ENCODE measurements around the gene PKN3. TPM values are rescaled to one million over a fixed set of nuclear protein-coding genes. Genes with fewer than 3 reads are reported as not detected.
A peak's percentile ranks its signal among the peaks of the same experiment; 100 is the strongest.

PKN3 gene
- polyA plus RNA-seq, 3 donors from 2014 or later = 2.1 to 3.9 (median 2.9) TPM

DNA sequence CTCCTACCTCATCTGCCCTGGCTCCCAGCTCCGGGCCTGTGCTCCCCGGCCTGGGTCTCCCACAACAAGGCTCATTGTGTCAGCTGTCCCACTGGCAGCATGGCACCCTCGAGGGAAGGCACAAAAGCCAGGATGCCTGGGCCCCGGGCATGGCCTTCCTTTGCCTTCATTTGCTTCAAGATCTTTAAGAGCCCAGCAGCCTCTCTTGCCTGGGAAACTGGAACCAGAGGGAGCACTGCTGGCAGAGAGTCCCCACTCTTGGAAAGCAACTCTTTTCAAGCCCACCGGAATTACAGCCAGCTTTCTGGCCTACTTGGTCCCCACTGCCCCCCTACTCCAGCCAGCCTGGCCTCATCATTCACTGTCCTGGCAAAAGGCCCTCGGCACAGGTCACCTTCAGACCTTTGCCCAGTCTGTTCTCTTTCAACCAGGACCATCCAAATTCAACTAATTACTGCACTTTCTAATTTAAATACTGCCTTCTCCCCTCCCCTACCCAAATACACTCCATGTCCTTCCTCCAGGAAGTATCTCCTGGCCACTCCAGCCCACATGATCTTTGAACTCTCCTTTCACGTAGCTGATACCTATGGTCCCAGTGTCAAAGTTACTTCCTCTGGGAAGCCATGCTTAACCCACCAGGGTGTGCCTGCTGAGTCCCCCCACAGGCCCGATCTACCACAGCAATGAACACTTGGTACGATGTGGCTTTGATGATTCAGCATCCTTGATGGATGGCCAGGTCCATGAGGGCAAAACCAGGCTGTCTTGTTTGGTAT, 60.6 kb downstream of the PKN3 start:
- H3K9me3 Mint-ChIP-seq = no peaks in the 10 kb centered on the region
- no peak overlapping the region for H3K4me3 Mint-ChIP-seq
- DNase-seq = no peak
- H3K4me1 Mint-ChIP-seq = peaks cover 16 to 33% of the 10 kb centered on the region in 2 donors
- H3K36me3 Mint-ChIP-seq = peaks cover 0 to 4% (median 4%) of the 10 kb centered on the region in 3 donors
- H3K27me3 Mint-ChIP-seq (ENCODE audit: low read depth in 3 of 3) = peaks cover 0 to 1% (median 0%) of the 10 kb centered on the region in 3 donors
- H3K27ac Mint-ChIP-seq = peak overlapping the region in 1 of 6 donors; percentile 24

DNA sequence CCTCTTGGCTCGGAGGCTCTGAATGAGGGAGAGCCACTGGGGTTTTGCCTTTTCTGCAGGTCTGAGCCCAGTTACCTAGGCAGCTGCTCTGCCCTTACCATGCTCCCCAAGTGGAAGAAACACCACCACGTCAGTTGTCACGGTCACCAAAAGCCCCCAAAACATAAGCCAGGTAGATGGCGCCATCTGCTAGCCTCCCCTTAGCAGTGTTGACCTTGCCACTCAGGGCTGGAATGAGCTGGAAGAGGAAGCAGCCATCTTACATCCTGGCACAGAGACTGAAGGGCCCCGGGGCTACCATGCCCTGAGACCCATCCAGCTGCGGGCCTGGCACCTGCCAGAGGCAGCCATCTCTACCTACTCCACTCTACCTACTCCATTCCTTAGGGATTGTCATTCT, 62.1 kb downstream of the PKN3 start:
- Mint-ChIP-seq H3K4me1 (peaks cover 19 to 48% of the 10 kb centered on the region in 2 donors), H3K4me3 (no peak overlapping the region), H3K36me3 (peaks cover 0 to 4% (median 4%) of the 10 kb centered on the region in 3 donors), H3K27ac (no peak overlapping the region), H3K9me3 (no peaks in the 10 kb centered on the region), H3K27me3 (ENCODE audit: low read depth in 3 of 3) (peaks cover 0 to 1% (median 0%) of the 10 kb centered on the region in 3 donors)
- no peak for DNase-seq

DNA sequence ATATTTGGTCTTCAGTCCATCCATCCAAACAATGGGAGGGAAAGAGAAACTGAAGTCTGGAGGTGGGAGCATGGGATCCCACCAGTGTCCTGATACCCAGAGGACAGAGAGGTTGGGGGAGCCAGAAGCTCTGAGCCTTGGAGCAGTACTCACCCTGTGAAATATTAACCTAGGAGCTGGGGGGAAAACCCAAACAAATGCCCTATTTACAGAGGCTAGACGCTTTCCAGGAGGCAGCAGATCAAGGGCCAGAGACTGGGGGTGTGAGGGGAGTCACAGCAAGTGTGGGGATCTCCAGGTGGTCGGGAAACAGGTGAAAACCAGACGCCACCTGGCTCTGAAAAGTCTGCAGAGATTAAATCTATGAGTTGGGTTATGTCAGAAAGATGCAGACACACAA, 63.2 kb downstream of the PKN3 start:
- Mint-ChIP-seq H3K27me3 (ENCODE audit: low read depth in 3 of 3) (peaks cover 0 to 1% (median 0%) of the 10 kb centered on the region in 3 donors), H3K4me3 (no peak overlapping the region), H3K36me3 (peaks cover 0 to 4% (median 4%) of the 10 kb centered on the region in 3 donors), H3K27ac (peak overlapping the region in 1 of 6 donors; percentile 57), H3K9me3 (no peaks in the 10 kb centered on the region), H3K4me1 (peaks cover 28 to 59% of the 10 kb centered on the region in 2 donors)
- DNase-seq = no peak

DNA sequence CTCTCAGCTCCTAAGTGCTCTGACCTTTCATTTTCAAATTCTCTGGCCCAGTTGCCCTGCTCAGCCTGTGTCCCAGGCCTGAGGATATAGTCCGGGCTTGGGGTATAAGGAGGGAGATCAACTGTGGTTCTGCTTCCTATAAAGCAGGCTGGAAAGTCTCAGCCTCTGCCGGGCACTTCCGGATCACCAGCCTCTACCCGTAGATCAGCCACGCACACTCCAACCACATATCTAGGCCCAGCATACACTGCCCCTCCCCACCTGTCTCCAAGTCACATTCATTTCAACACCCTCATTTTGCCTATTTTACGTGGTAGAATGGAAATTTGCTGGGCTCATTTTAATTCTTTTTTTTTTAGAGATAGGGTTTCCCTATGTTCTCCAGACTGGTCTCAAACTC, 66.3 kb downstream of the PKN3 start:
- Mint-ChIP-seq H3K4me3 (no peak overlapping the region), H3K4me1 (peaks cover 31 to 56% of the 10 kb centered on the region in 2 donors), H3K9me3 (no peaks in the 10 kb centered on the region), H3K36me3 (peaks cover 0 to 4% (median 4%) of the 10 kb centered on the region in 3 donors), H3K27ac (peak overlapping the region in 3 of 6 donors; percentile 18 to 93 (median 30)), H3K27me3 (ENCODE audit: low read depth in 3 of 3) (peaks cover 3 to 7% (median 4%) of the 10 kb centered on the region in 3 donors)
- DNase-seq = no peak

Other genes starting within 250 kb of the PKN3 start
- gene ODF2, start 246.5 kb upstream of the PKN3 start, polyA plus RNA-seq = 10 to 100 TPM in 2 of 3 donors, 1 to 10 TPM in 1; 5.6 to 37.2 (median 12.9) TPM
- gene GLE1, start 197.8 kb upstream of the PKN3 start, polyA plus RNA-seq = 10 to 100 TPM; 17.4 to 49.3 (median 22.8) TPM
- 100 to 1,000 TPM in 1 of 3 donors, 10 to 100 TPM in 1, 1 to 10 TPM in 1; 4.8 to 112 (median 25.5) TPM for gene SPTAN1, start 149.9 kb upstream of the PKN3 start, polyA plus RNA-seq
- 10 to 100 TPM in 1 of 3 donors, 1 to 10 TPM in 2; 1.6 to 10.8 (median 4.7) TPM for gene DYNC2I2, start 45.7 kb upstream of the PKN3 start, polyA plus RNA-seq
- gene SET, start 13.3 kb upstream of the PKN3 start, polyA plus RNA-seq = 100 to 1,000 TPM; 151 to 233 (median 232) TPM
- 10 to 100 TPM; 63.7 to 76.6 (median 66.6) TPM for gene ZDHHC12, start 21.6 kb downstream of the PKN3 start, polyA plus RNA-seq
- gene ZER1, start 69.4 kb downstream of the PKN3 start, polyA plus RNA-seq = 10 to 100 TPM; 28.5 to 51.5 (median 43.0) TPM
- 10 to 100 TPM; 16.4 to 30.7 (median 19.4) TPM for gene TBC1D13, start 84.8 kb downstream of the PKN3 start, polyA plus RNA-seq
- gene ENDOG, start 116.0 kb downstream of the PKN3 start, polyA plus RNA-seq = 10 to 100 TPM; 18.4 to 34.0 (median 24.7) TPM
- gene SPOUT1, start 127.3 kb downstream of the PKN3 start, polyA plus RNA-seq = 10 to 100 TPM; 54.2 to 82.1 (median 64.7) TPM
- gene KYAT1, start 179.4 kb downstream of the PKN3 start, polyA plus RNA-seq = 10 to 100 TPM in 1 of 3 donors, 1 to 10 TPM in 2; 9.6 to 10.1 (median 10.0) TPM
- 10 to 100 TPM; 29.3 to 98.2 (median 34.6) TPM for gene LRRC8A, start 179.6 kb downstream of the PKN3 start, polyA plus RNA-seq
- gene PHYHD1, start 218.5 kb downstream of the PKN3 start, polyA plus RNA-seq = 1 to 10 TPM; 2.7 to 7.1 (median 4.1) TPM
- gene DOLK, start 245.1 kb downstream of the PKN3 start, polyA plus RNA-seq = 10 to 100 TPM in 1 of 3 donors, 1 to 10 TPM in 2; 9.5 to 18.0 (median 10.0) TPM
- gene NUP188, start 245.2 kb downstream of the PKN3 start, polyA plus RNA-seq = 10 to 100 TPM; 12.2 to 31.8 (median 18.6) TPM